DMS153 (cell line): Measurements from ENCODE around the gene CLSTN2.

Source experiments
- DNase-seq: peaks from one replicate; lab custom pipeline; 2025; lab: John Stamatoyannopoulos, UW

Gene CLSTN2

DNA sequence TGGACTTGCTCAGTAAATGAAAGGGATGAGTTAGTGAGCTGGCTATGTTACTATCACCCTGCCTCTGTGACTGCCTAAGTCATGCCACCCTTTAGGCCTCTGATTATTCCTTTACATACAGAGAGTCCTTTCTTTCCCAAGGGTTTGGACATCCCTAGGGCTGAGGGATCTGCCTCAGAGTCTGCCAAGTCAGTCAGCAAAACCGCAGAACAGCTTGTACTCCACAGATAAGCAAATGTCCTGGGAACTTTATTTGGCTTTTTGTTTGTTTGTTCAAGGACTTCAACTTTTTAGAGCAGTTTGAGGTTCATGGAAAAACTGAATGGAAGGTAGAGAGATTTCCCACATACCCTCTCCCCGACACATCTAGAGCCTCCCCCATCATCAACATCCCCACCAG lies 660.3 kb downstream of the CLSTN2 start:
- no peak for DNase-seq

GRCh38 chr3:140597364-140597763 lies 662.4 kb downstream of the CLSTN2 start:
- no peak for DNase-seq

DNA sequence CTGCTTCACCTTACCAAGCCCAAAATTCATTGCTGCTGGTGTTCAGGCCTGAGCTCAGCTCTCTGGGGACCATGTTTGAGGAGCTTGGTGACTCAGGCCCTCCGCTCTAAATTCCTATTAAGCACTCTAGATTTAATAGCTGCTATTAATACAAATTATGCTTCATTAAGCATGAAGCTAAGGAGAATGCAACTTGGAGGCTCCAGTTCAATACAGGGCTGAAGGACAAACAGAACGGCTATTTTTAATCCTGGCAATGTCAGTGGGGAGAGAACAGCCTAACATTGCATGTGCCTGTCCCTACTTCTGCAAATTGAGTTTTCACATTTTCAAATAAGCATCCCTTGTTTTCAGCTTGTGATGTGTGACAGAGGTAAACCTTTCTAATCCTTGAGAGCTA lies 662.8 kb downstream of the CLSTN2 start:
- DNase-seq = no peak

- DNase-seq = no peak
These were observed 664.0 kb downstream of the CLSTN2 start for GRCh38 chr3:140599009-140599408.

DNA sequence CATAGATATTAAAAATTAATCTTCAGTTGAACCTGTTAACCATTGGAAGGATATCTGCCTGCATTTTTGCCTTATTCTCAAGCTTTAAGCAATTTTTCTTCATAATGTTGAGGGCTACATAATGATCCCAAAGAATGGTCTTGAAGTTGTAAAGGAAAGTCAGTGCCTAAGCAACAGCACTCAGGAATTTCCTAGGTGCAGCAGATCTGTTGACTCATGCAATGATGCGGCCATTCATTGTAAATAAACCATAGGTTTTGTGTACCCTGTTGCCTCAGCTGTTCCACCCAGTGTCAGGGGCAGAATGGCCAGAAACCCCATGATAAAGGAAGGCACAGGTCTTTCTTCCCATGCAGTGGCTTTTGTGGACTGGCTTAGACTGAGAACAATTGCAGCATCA lies 664.5 kb downstream of the CLSTN2 start:
- DNase-seq = no peak

- DNase-seq = no peak
These were observed 666.9 kb downstream of the CLSTN2 start for GRCh38 chr3:140601881-140602280.

DNA sequence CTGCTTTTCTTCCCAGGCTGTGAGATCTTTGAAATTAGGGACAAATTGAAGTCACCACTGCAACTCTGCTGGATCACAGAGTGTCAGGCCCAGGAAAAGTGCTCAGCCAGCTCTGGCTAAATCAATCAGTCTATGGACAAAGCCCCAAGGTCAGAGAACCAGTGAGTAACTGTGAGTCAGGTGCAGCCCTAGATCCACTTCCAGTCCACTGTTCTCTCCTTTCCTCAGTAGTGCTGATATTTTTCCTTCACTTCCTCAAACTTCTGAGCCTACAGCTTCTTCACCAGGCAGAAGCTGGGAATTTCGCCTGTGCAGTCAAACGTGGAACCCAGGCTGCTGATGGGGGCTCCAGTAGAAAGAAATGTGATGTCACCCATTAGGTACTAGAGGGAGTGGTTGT lies 667.8 kb downstream of the CLSTN2 start:
- DNase-seq = no peak

DNA sequence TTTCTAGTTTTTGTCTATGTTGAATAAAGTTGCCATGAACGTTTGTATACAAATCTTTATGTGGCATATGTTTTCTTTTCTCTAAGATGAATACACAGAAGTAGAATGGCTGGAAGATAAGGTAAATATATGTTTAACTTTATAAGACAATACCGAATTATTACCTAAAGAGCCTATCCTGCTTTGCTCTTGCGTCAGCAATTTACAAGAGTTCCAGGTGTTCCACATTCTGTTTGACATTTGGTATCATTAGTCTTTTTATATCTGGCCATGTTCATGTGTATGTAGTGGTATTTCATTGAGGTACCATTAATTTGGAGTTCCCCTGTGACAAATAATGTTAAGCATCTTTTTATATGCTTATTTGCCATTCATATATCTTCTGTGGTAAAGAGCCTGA lies 668.8 kb downstream of the CLSTN2 start:
- no peak for DNase-seq

DNA sequence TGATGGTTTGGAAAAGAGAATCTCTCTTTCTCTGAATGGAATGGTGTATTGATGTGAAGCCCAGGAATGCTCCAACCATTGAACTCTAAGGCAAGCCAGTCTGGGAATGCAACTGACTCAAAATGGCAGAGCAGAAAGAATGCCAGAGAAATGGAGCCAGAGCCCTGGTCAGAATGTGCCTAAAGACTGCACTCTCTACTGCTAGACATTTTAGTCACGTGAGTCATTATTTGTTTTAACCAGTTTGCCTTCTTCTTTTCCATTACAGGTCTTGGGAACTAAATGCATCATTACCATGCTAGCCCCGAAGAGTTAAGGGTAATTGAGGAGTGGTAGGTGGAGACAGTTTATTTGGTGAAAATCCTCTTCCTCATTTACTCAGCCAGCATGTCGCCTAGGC lies 675.6 kb downstream of the CLSTN2 start:
- no peak for DNase-seq

DNA sequence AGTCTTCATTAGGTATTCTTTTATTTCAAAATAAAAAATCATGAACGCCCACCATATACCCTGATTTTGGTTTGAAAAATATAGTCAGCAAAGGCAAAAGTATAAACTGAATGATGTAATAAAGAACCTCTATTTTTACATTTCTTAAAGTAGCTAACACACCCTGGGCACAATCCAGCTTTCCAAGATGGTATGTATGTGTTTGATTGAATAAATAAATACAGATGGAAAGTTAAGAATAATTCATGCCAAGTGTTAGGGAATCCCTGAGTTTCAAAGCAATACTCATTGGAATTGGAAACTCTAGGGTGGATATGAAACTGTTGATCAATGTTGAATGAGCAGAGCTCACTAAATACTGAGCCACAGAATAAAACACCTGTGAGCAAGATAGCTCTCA lies 679.0 kb downstream of the CLSTN2 start:
- DNase-seq = no peak

GRCh38 chr3:140617135-140617534 lies 682.1 kb downstream of the CLSTN2 start:
- no peak for DNase-seq

GRCh38 chr3:140626856-140627255 lies 691.9 kb downstream of the CLSTN2 start:
- DNase-seq = no peak
